Esophagus muscularis mucosa (tissue), 3 donors: ENCODE data around the gene ELOB.

ENCODE experiments used
- CTCF ChIP-seq, 3 experiments: fragments of 200-600 bp in 2 of 3; fragments of 450-650 bp in 1 of 3; sonication (generic) in 2 of 3; IDR thresholded peaks; one replicate each; pipeline ENCODE4 v1.5.1; 2017 to 2019; ENCODE audit warnings: antibody characterized with exemption in 3 of 3, mild to moderate bottlenecking in 2 of 3, moderate library complexity in 1 of 3
- POLR2A ChIP-seq: fragments of 450-650 bp; IDR thresholded peaks from one replicate; pipeline ENCODE4 v1.6.1; 2017; ENCODE audit warnings: antibody characterized with exemption, moderate library complexity, mild to moderate bottlenecking, low read depth

- no peak for TF ChIP-seq CTCF (IDR thresholded peaks at IDR 0.05)
- TF ChIP-seq POLR2A, result no peak
Observed at GRCh38 chr16:2768403-2769089, 8.5 kb downstream of the ELOB start.
